CD14-positive monocyte (primary cell): Measurements from ENCODE around the gene TPX2. TPM values are rescaled to one million over a fixed set of nuclear protein-coding genes. Genes with fewer than 3 reads are reported as not detected.

Experiments used
- DNase-seq, 3 donors: peaks; one replicate each; pipeline ENCODE4 v3.0.0-alpha.2; 2011 to 2022
- H2AFZ ChIP-seq: 2 replicates; pipeline ENCODE4 v1.6.0; 2012; ENCODE audit warnings: mild to moderate bottlenecking, low read depth, low read length, inconsistent platforms; ENCODE audit not compliant: insufficient read depth, poor library complexity, severe bottlenecking
- H3K27ac ChIP-seq, 2 donors: 1 replicate in 1 of 2; 2 replicates in 1 of 2; pipeline ENCODE4 v1.5.1; 2012 to 2013; ENCODE audit warnings: low read length in 2 of 2, control low read depth in 1 of 2, inconsistent platforms in 1 of 2, low read depth in 1 of 2, mild to moderate bottlenecking in 1 of 2
- H3K27me3 ChIP-seq, 2 donors: one replicate each; pipeline versions ENCODE4 v1.6.0 to v1.6.1; 2011 to 2013; ENCODE audit warnings: low read length in 2 of 2; ENCODE audit not compliant: control insufficient read depth in 2 of 2, insufficient read depth in 2 of 2
- H3K36me3 ChIP-seq, 2 donors: replicated peaks in 1 of 2; 1 replicate in 1 of 2; 2 replicates in 1 of 2; pipeline versions ENCODE4 v1.5.1 to v1.6.1; 2012 to 2013; ENCODE audit warnings: low read length in 2 of 2, control low read depth in 1 of 2, inconsistent platforms in 1 of 2, mild to moderate bottlenecking in 1 of 2; ENCODE audit not compliant: insufficient read depth in 2 of 2, control insufficient read depth in 1 of 2
- H3K4me1 ChIP-seq, 2 donors: 1 replicate in 1 of 2; 2 replicates in 1 of 2; pipeline versions ENCODE4 v1.5.1 to v1.6.1; 2012 to 2013; ENCODE audit warnings: low read length in 2 of 2, control low read depth in 1 of 2, inconsistent platforms in 1 of 2, mild to moderate bottlenecking in 1 of 2, moderate library complexity in 1 of 2; ENCODE audit not compliant: insufficient read depth in 2 of 2, control insufficient read depth in 1 of 2
- H3K4me2 ChIP-seq: replicated peaks from 2 replicates; pipeline ENCODE3; 2012; ENCODE audit warnings: low read length, moderate library complexity, mild to moderate bottlenecking; ENCODE audit not compliant: poor library complexity, severe bottlenecking; ENCODE audit errors: extremely low read depth
- H3K4me3 ChIP-seq, 3 experiments: fragments of 200-600 bp in 1 of 3; sonication (generic) in 1 of 3; replicated peaks in 1 of 3; 1 replicate in 2 of 3; 2 replicates in 1 of 3; pipeline ENCODE4 v1.5.1; 2011 to 2013; ENCODE audit warnings: low read length in 3 of 3, mild to moderate bottlenecking in 3 of 3, control low read depth in 2 of 3, low read depth in 2 of 3, inconsistent platforms in 1 of 3, moderate library complexity in 1 of 3
- H3K79me2 ChIP-seq: 2 replicates; pipeline ENCODE4 v1.6.0; 2012; ENCODE audit warnings: mild to moderate bottlenecking, control low read depth, inconsistent platforms, low read length, moderate library complexity; ENCODE audit not compliant: insufficient read depth
- H3K9ac ChIP-seq: 2 replicates; pipeline ENCODE4 v1.6.0; 2017; ENCODE audit warnings: low read length, mild to moderate bottlenecking; ENCODE audit not compliant: insufficient read depth, poor library complexity, severe bottlenecking
- H3K9me3 ChIP-seq, 2 donors: replicated peaks in 1 of 2; 1 replicate in 1 of 2; 2 replicates in 1 of 2; pipeline versions ENCODE4 v1.5.1 to v1.6.1; 2012 to 2013; ENCODE audit warnings: low read length in 2 of 2, control low read depth in 1 of 2; ENCODE audit not compliant: control insufficient read depth in 1 of 2, insufficient read depth in 1 of 2
- H4K20me1 ChIP-seq: 2 replicates; pipeline ENCODE4 v1.6.0; 2012; ENCODE audit warnings: mild to moderate bottlenecking, low read length, control low read depth, moderate library complexity; ENCODE audit not compliant: insufficient read depth
- H3K27ac Mint-ChIP-seq, 7 donors: one replicate each; pipeline ENCODE4 v1.8.0; 2020; ENCODE audit warnings: mild to moderate bottlenecking in 7 of 7, mixed read lengths in 7 of 7, moderate library complexity in 6 of 7, inconsistent platforms in 2 of 7
- H3K27me3 Mint-ChIP-seq, 3 donors: one replicate each; pipeline ENCODE4 v1.8.0; 2021 to 2022; ENCODE audit warnings: low read depth in 3 of 3, mild to moderate bottlenecking in 3 of 3, mixed read lengths in 3 of 3, moderate library complexity in 3 of 3, inconsistent platforms in 1 of 3
- H3K36me3 Mint-ChIP-seq, 2 donors: one replicate each; pipeline ENCODE4 v1.8.0; 2020; ENCODE audit warnings: mixed read lengths in 2 of 2, inconsistent platforms in 1 of 2, mild to moderate bottlenecking in 1 of 2
- H3K4me1 Mint-ChIP-seq: one replicate; pipeline ENCODE4 v1.8.0; 2020; ENCODE audit warnings: mild to moderate bottlenecking, mixed read lengths
- H3K4me3 Mint-ChIP-seq, 2 donors: one replicate each; pipeline ENCODE4 v1.8.0; 2020; ENCODE audit warnings: mild to moderate bottlenecking in 2 of 2, mixed read lengths in 2 of 2, moderate library complexity in 1 of 2
- H3K9me3 Mint-ChIP-seq, 7 donors: one replicate each; pipeline ENCODE4 v1.8.0; 2020 to 2022; ENCODE audit warnings: mixed read lengths in 7 of 7, mild to moderate bottlenecking in 6 of 7, moderate library complexity in 6 of 7, inconsistent platforms in 2 of 7
- CTCF ChIP-seq: fragments of 200-600 bp; IDR thresholded peaks from one replicate; pipeline ENCODE4 v1.8.0; 2022; ENCODE audit warnings: antibody characterized with exemption, mild to moderate bottlenecking
- WGBS: methylation state at CpG from one replicate; pipeline ENCODE4 v1.1.5; 2013; ENCODE audit warnings: missing lambda C conversion rate; ENCODE audit not compliant: insufficient coverage; 5-methylcytosine and 5-hydroxymethylcytosine counted together
- intact Hi-C, 2 donors: fragments of 100-400 bp; cut with micrococcal nuclease; formaldehyde crosslinking; loops; one replicate each; pipeline versions ENCODE4 v1.15.0 to v1.15.1; 2023
- polyA plus RNA-seq, 3 donors: library from polyadenylated mRNA; depleted of rRNA in 1 of 3; unstranded in 2 of 3; stranded (reverse) in 1 of 3; fragments of 300-500 nt in 2 of 3; fragments of >200 nt in 1 of 3; fragmentation: Illumina TruSeq in 2 of 3; gene quantifications; 1 replicate in 2 of 3; 2 replicates in 1 of 3; pipeline ENCODE4 v1.2.3, GENCODE V29; 2012 to 2021

Gene TPX2
- polyA plus RNA-seq, 3 donors = 0.06 TPM; not detected in 2

DNA sequence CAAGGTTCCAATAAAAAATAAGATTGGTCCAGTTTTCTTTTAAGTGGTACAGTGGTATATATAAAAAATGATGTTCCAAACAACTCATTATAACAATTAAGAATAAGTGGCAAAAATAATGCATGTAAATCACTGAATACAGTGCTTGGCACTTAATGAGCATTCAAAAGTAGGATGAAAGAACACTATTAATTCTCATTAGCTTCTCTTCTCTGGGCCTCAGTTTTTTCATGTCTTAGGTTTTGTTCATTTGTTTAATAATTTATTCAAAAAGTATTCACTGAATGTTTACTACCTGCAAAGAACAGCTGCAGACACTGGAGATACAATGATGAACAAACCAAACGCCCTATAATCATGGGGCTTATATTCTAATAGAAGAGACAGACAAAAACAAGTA, 37.5 kb upstream of the TPX2 start:
- Histone ChIP-seq H3K27ac (no peak overlapping the region), H3K27me3 (no peaks in the 10 kb centered on the region), H3K4me1 (peaks cover 13 to 23% of the 10 kb centered on the region in 2 donors), H3K9me3 (no peaks in the 10 kb centered on the region), H2AFZ (no peak overlapping the region), H3K9ac (no peak overlapping the region), H3K36me3 (peaks cover 6 to 35% of the 10 kb centered on the region in 2 donors), H3K4me2 (no peak overlapping the region), H3K4me3 (no peak overlapping the region), H3K79me2 (peaks cover 35% of the 10 kb centered on the region), H4K20me1 (peaks cover 49% of the 10 kb centered on the region)
- H3K36me3 Mint-ChIP-seq = peaks cover 36 to 44% of the 10 kb centered on the region in 2 donors
- peak overlapping the region in 3 of 7 donors; percentile 15 to 88 (median 33) for H3K27ac Mint-ChIP-seq
- DNase-seq = no peak
- H3K9me3 Mint-ChIP-seq = no peaks in the 10 kb centered on the region
- no peak overlapping the region for H3K4me3 Mint-ChIP-seq
- intact Hi-C loops = no loop called here
- no peak for TF ChIP-seq CTCF
- H3K4me1 Mint-ChIP-seq = peaks cover 32% of the 10 kb centered on the region
- no CpG with 5 or more reads among the region's 1 CpG for WGBS
- no peaks in the 10 kb centered on the region for H3K27me3 Mint-ChIP-seq

- no peak overlapping the region for H3K4me2 ChIP-seq
- H3K9me3 Mint-ChIP-seq = no peaks in the 10 kb centered on the region
- H3K4me3 Mint-ChIP-seq = no peak overlapping the region
- H3K27ac Mint-ChIP-seq = peak overlapping the region in 1 of 7 donors; percentile 53
- H3K36me3 Mint-ChIP-seq = peaks cover 41 to 57% of the 10 kb centered on the region in 2 donors
- H3K4me1 Mint-ChIP-seq = peaks cover 41% of the 10 kb centered on the region
- no peak overlapping the region for H3K27ac ChIP-seq
- intact Hi-C loops = no loop called here
- no peak overlapping the region for H3K9ac ChIP-seq
- peaks cover 16 to 29% of the 10 kb centered on the region in 2 donors for H3K4me1 ChIP-seq
- no peak overlapping the region for H3K4me3 ChIP-seq
- no peaks in the 10 kb centered on the region for H3K27me3 ChIP-seq
- DNase-seq = no peak
- no peak for TF ChIP-seq CTCF
- 98% methylated on average over 6 of the region's 11 CpGs for WGBS
- peaks cover 38% of the 10 kb centered on the region for H3K79me2 ChIP-seq
- H4K20me1 ChIP-seq = peaks cover 57% of the 10 kb centered on the region
- H3K27me3 Mint-ChIP-seq = no peaks in the 10 kb centered on the region
- H2AFZ ChIP-seq = no peak overlapping the region
- peaks cover 23 to 62% of the 10 kb centered on the region in 2 donors for H3K36me3 ChIP-seq
- H3K9me3 ChIP-seq = no peaks in the 10 kb centered on the region
These were observed 34.6 kb upstream of the TPX2 start for GRCh38 chr20:31704225-31705119.
